MM.1S (cell line): ENCODE data around the gene ABCB10.

Experiments
- DNase-seq: peaks from one replicate; pipeline ENCODE4 v3.0.0-alpha.2; 2015
- H2AFZ ChIP-seq: fragments of 300-600 bp; sonication (generic); 2 replicates; pipeline ENCODE4 v1.6.0; 2016; ENCODE audit warnings: antibody characterized with exemption, low read length
- H3F3A ChIP-seq: fragments of 300-600 bp; sonication (generic); 2 replicates; pipeline ENCODE4 v1.6.1; 2016; ENCODE audit warnings: mild to moderate bottlenecking, antibody characterized with exemption, low read length, moderate library complexity, mixed read lengths; ENCODE audit not compliant: insufficient read depth
- H3K27ac ChIP-seq: fragments of 300-600 bp; sonication (generic); 2 replicates; pipeline ENCODE4 v1.5.1; 2016; ENCODE audit warnings: mild to moderate bottlenecking, low read length
- H3K27me3 ChIP-seq: fragments of 300-600 bp; sonication (generic); replicated peaks from 2 replicates; pipeline ENCODE4 v1.6.0; 2016; ENCODE audit warnings: low read length; ENCODE audit not compliant: insufficient read depth
- H3K36me3 ChIP-seq: fragments of 300-600 bp; sonication (generic); replicated peaks from 2 replicates; pipeline ENCODE4 v1.6.1; 2016; ENCODE audit warnings: mild to moderate bottlenecking, low read length, mixed read lengths; ENCODE audit not compliant: insufficient read depth
- H3K4me1 ChIP-seq: fragments of 300-600 bp; sonication (generic); 2 replicates; pipeline ENCODE4 v1.6.1; 2016; ENCODE audit warnings: low read length, mixed read lengths
- H3K4me2 ChIP-seq: fragments of 300-600 bp; sonication (generic); 2 replicates; pipeline ENCODE4 v1.6.0; 2016; ENCODE audit warnings: low read depth, low read length
- H3K4me3 ChIP-seq: fragments of 300-600 bp; sonication (generic); 2 replicates; pipeline ENCODE4 v1.5.1; 2016; ENCODE audit warnings: low read length, mixed read lengths
- H3K79me2 ChIP-seq: fragments of 300-600 bp; sonication (generic); 2 replicates; pipeline ENCODE4 v1.6.1; 2016; ENCODE audit warnings: mixed run types, low read length, mixed read lengths
- H3K9ac ChIP-seq: fragments of 300-600 bp; sonication (generic); 2 replicates; pipeline ENCODE4 v1.6.1; 2016; ENCODE audit warnings: low read length, mixed read lengths
- H3K9me2 ChIP-seq: fragments of 300-600 bp; sonication (generic); replicated peaks from 2 replicates; pipeline ENCODE4 v1.6.1; 2016; ENCODE audit warnings: mild to moderate bottlenecking, low read length, mixed read lengths; ENCODE audit not compliant: insufficient read depth
- H3K9me3 ChIP-seq: fragments of 300-600 bp; sonication (generic); replicated peaks from 2 replicates; pipeline ENCODE4 v1.6.1; 2016; ENCODE audit warnings: mild to moderate bottlenecking, low read length, mixed read lengths; ENCODE audit not compliant: insufficient read depth
- H4K20me1 ChIP-seq: fragments of 300-600 bp; sonication (generic); 2 replicates; pipeline ENCODE4 v1.6.1; 2016; ENCODE audit warnings: mild to moderate bottlenecking, low read length, moderate library complexity, mixed read lengths; ENCODE audit not compliant: insufficient read depth
- EZH2 ChIP-seq: fragments of 300-600 bp; sonication (generic); optimal IDR thresholded peaks from 2 replicates; pipeline ENCODE3; 2017; ENCODE audit warnings: low read depth, mild to moderate bottlenecking, antibody characterized with exemption, low read length, mixed read lengths
- EZH2phosphoT487 ChIP-seq: fragments of 300-600 bp; sonication (generic); IDR thresholded peaks from 2 replicates; pipeline ENCODE4 v1.6.1; 2018; ENCODE audit warnings: antibody characterized with exemption, low read length
- TF ChIP-seq, protein P1 (sequence below): fragments of 300-600 bp; sonication (generic); IDR thresholded peaks from 2 replicates; pipeline ENCODE4 v1.5.1; 2016; ENCODE audit warnings: antibody characterized with exemption, low read length, mixed read lengths

The ABCB10 gene

DNA sequence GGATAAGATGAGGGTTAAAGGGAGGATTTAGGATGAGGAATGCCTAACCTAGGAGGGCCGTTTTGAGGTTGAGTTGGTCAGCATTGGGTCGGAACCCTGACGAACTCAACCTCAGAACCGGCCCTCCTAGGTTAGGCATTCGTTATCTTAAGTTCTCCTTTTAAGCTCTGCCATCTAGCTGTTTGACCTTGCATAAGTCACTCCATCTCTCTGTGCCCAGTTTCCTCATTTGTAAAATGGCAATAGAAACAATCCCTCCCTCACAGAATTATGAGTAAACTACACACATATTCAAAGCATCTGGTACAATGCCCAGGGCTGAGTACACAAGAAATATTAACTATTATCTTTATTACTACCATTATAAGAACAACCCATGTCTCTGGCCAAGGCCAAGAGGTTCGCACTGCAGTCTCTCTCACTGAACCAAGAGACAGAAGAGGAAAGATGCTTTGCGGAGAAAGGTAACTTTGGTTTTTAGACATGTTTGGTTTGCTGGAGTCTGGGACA lies 4.8 kb downstream of the ABCB10 start:
- Histone ChIP-seq H2AFZ (no peak overlapping the region), H3K27me3 (no peaks in the 10 kb centered on the region), H4K20me1 (peaks cover 3% of the 10 kb centered on the region), H3K9me2 (no peaks in the 10 kb centered on the region), H3K4me2 (no peak overlapping the region), H3K4me3 (no peak overlapping the region), H3K9ac (no peak overlapping the region), H3K9me3 (no peaks in the 10 kb centered on the region), H3F3A (peaks cover 11% of the 10 kb centered on the region), H3K79me2 (peaks cover 93% of the 10 kb centered on the region), H3K36me3 (no peaks in the 10 kb centered on the region), H3K4me1 (peaks cover 20% of the 10 kb centered on the region), H3K27ac (peak overlapping the region; percentile 63; the same call in 1 of the 2 replicates)
- no peak for TF ChIP-seq EZH2phosphoT487
- DNase-seq, result no peak

DNA sequence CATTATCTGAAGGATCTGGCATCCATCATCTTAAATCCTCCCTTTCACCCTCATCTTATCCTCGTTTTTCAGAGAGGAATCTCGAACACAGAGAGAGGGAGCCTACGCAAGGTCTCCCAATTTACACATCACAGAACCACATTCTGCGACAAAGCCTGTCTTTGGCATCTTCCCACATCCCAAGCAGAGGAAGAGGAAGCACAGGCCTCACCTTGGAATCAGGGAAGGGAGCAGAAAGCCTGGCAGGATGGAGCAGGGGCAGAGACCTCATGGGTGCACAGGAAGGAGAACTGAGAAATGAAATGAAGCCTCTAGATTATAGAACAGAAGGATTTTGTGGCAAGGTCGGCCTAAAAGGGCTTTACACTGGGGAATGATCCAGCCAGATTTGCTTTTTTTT lies 5.8 kb downstream of the ABCB10 start:
- H3K9me2 ChIP-seq, result no peaks in the 10 kb centered on the region
- TF ChIP-seq EZH2phosphoT487 (no peak), EZH2 (no peak)
- TF ChIP-seq, protein P1, sequence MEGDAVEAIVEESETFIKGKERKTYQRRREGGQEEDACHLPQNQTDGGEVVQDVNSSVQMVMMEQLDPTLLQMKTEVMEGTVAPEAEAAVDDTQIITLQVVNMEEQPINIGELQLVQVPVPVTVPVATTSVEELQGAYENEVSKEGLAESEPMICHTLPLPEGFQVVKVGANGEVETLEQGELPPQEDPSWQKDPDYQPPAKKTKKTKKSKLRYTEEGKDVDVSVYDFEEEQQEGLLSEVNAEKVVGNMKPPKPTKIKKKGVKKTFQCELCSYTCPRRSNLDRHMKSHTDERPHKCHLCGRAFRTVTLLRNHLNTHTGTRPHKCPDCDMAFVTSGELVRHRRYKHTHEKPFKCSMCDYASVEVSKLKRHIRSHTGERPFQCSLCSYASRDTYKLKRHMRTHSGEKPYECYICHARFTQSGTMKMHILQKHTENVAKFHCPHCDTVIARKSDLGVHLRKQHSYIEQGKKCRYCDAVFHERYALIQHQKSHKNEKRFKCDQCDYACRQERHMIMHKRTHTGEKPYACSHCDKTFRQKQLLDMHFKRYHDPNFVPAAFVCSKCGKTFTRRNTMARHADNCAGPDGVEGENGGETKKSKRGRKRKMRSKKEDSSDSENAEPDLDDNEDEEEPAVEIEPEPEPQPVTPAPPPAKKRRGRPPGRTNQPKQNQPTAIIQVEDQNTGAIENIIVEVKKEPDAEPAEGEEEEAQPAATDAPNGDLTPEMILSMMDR, result no peak
- no peak overlapping the region for H3K4me3 ChIP-seq
- H3K27ac ChIP-seq, result no peak overlapping the region
- peaks cover 20% of the 10 kb centered on the region for H3K4me1 ChIP-seq
- peaks cover 96% of the 10 kb centered on the region for H3K79me2 ChIP-seq
- H3F3A ChIP-seq, result peaks cover 9% of the 10 kb centered on the region
- H3K9me3 ChIP-seq, result no peaks in the 10 kb centered on the region
- H2AFZ ChIP-seq, result no peak overlapping the region
- H3K4me2 ChIP-seq, result no peak overlapping the region
- H3K9ac ChIP-seq, result no peak overlapping the region
- no peak for DNase-seq
- no peaks in the 10 kb centered on the region for H3K27me3 ChIP-seq
- no peaks in the 10 kb centered on the region for H3K36me3 ChIP-seq
- peaks cover 3% of the 10 kb centered on the region for H4K20me1 ChIP-seq

DNA sequence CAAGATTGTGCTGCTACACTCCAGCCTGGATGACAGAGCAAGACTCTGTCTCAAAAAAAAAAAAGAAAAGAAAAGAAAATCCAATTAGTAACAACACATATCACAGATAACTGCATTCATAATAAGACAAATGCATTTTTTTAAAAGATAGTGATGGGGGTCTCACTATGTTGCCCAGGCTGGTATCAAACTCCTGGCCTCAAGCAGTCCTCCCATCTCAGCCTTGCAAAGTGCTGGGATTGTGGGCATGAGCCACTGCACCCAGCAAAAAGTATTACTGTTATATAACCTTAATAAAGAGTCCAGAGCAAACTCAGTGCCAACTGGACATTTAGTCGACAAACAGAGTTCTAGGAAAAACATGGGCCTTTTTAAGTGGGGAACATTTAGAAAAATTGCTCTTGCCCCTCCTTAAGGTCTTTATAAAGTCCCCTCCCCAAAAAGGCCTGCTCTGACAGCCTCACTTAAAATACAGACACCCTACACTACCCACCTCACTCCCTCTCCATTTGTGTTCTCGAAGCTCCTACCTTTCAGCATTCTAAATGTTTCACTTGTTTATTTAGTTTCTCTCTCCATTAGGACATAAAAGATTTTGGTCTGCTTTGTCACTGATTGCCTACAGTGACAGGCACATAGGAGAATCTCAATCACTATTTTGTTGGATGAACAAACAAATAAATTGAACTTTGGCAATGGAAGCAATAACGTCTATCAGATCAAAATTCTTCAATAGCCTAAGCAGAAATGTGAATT lies 7.5 kb downstream of the ABCB10 start:
- H2AFZ ChIP-seq, result no peak overlapping the region
- H3K9ac ChIP-seq, result no peak overlapping the region
- H3K4me2 ChIP-seq, result no peak overlapping the region
- no peaks in the 10 kb centered on the region for H3K9me3 ChIP-seq
- no peak for DNase-seq
- no peaks in the 10 kb centered on the region for H3K9me2 ChIP-seq
- H3K4me1 ChIP-seq, result peaks cover 9% of the 10 kb centered on the region
- peaks cover 3% of the 10 kb centered on the region for H4K20me1 ChIP-seq
- no peaks in the 10 kb centered on the region for H3K36me3 ChIP-seq
- H3K27ac ChIP-seq, result no peak overlapping the region
- H3K79me2 ChIP-seq, result peaks cover 79% of the 10 kb centered on the region
- TF ChIP-seq EZH2phosphoT487, result no peak
- TF ChIP-seq EZH2, result no peak
- TF ChIP-seq, protein P1, result no peak
- no peak overlapping the region for H3K4me3 ChIP-seq
- no peaks in the 10 kb centered on the region for H3K27me3 ChIP-seq
- no peaks in the 10 kb centered on the region for H3F3A ChIP-seq

DNA sequence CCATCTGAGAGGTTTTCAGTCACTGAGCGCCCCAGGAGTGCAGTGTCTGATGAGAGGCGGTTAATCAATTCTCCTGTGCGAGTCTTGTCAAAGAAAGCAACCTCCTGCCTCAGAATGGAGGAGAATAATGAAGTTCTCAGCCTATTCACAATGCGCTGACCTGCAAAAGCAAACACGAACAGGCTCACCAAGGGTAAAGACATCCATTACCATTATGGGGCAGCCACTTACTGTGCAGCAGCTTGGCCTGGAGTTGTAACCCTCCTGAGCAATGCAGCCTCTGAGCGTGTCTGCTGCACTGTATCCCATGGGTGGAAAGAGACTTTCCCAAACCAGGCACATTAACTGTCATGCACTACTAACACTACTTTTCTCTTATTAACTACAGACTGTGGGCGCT lies 11.0 kb downstream of the ABCB10 start:
- no peaks in the 10 kb centered on the region for H3K4me1 ChIP-seq

More for the DNA sequence above, 11.0 kb downstream of the ABCB10 start:
- Histone ChIP-seq H3F3A (no peaks in the 10 kb centered on the region), H3K9me3 (no peaks in the 10 kb centered on the region), H3K4me3 (no peak overlapping the region), H3K27ac (no peak overlapping the region), H2AFZ (no peak overlapping the region), H3K4me2 (no peak overlapping the region), H3K79me2 (peaks cover 47% of the 10 kb centered on the region), H4K20me1 (no peaks in the 10 kb centered on the region; the same call in 1 of the 2 replicates), H3K36me3 (no peaks in the 10 kb centered on the region), H3K9ac (no peak overlapping the region), H3K27me3 (no peaks in the 10 kb centered on the region), H3K9me2 (no peaks in the 10 kb centered on the region)
- DNase-seq, result no peak
- TF ChIP-seq EZH2, result no peak
- TF ChIP-seq, protein P1, result no peak
- TF ChIP-seq EZH2phosphoT487, result no peak
